HFF-Myc (cell line): Measurements from ENCODE around the gene CSTPP1.
A peak's percentile ranks its signal among the peaks of the same experiment; 100 is the strongest.
"Not testable (repeated sequence)": the region's sequence is repeated elsewhere in the genome, so short reads cannot be mapped to it uniquely, and the experiment has no call there.

Experiments used
- DNase-seq: peaks from one replicate; pipeline ENCODE4 v3.0.0-alpha.2; 2011; ENCODE audit warnings: low read depth; ENCODE audit errors: extremely low read depth
- H3K4me3 ChIP-seq: replicated peaks from 2 replicates; pipeline ENCODE4 v1.5.1; 2011; ENCODE audit warnings: low read depth, mild to moderate bottlenecking, control low read depth, low read length
- TF ChIP-seq, protein P1 (sequence below): IDR thresholded peaks from 2 replicates; pipeline ENCODE4 v1.5.1; 2012; ENCODE audit warnings: mild to moderate bottlenecking, low read depth, low read length, control low read depth; ENCODE audit errors: missing control alignments

Gene CSTPP1

GRCh38 chr11:47078751-47079521 lies 142.4 kb downstream of the CSTPP1 start:
- TF ChIP-seq, protein P1, sequence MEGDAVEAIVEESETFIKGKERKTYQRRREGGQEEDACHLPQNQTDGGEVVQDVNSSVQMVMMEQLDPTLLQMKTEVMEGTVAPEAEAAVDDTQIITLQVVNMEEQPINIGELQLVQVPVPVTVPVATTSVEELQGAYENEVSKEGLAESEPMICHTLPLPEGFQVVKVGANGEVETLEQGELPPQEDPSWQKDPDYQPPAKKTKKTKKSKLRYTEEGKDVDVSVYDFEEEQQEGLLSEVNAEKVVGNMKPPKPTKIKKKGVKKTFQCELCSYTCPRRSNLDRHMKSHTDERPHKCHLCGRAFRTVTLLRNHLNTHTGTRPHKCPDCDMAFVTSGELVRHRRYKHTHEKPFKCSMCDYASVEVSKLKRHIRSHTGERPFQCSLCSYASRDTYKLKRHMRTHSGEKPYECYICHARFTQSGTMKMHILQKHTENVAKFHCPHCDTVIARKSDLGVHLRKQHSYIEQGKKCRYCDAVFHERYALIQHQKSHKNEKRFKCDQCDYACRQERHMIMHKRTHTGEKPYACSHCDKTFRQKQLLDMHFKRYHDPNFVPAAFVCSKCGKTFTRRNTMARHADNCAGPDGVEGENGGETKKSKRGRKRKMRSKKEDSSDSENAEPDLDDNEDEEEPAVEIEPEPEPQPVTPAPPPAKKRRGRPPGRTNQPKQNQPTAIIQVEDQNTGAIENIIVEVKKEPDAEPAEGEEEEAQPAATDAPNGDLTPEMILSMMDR = no peak
- DNase-seq = no peak
- no peak overlapping the region for H3K4me3 ChIP-seq

DNA sequence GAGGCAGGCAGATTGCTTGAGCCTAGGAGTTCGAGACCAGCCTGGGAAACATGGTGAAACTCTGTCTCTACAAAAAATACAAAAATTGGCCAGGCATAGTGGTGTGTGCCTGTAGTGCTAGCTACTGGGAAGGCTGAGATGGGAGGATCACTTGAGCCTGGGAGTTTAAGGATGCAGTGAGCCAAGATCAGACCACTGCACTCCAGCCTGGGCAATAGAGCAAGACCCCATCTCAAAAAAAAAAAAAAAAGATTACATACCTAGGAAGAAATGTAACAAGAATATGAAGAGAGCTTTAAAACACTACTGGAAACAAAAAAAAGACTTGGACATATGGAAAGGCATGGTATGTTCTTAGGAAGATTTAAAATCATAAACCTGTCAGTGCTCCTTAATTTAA lies 144.2 kb downstream of the CSTPP1 start:
- H3K4me3 ChIP-seq, DNase-seq: not testable (repeated sequence)

- DNase-seq = peak; percentile 40
- no peak overlapping the region for H3K4me3 ChIP-seq
- TF ChIP-seq, protein P1 = no peak
Measured at GRCh38 chr11:47083913-47084312, 147.4 kb downstream of the CSTPP1 start.

GRCh38 chr11:47087801-47088200 lies 151.2 kb downstream of the CSTPP1 start:
- TF ChIP-seq, protein P1 = no peak
- H3K4me3 ChIP-seq = no peak overlapping the region
- DNase-seq = no peak

DNA sequence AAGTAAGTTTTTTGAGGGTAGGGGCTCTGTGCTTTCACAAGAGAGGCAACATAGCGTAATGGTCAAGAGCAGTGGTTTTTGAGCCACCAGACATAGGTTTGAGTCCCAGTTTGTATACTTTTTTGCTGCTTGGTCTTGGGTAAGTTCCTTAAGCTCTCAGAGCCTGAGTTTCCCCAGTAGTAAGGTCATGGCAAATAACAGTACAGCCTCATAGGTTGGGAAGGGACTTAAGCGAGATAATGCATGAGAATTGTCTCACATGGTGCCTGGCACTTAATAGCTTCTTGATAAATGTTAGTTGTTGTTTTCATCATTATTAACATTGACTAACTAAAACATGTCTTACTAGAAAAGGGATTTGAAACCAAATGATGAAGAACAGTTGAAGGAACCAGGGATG lies 157.0 kb downstream of the CSTPP1 start:
- TF ChIP-seq, protein P1 = no peak
- no peak for DNase-seq
- H3K4me3 ChIP-seq = no peak overlapping the region

DNA sequence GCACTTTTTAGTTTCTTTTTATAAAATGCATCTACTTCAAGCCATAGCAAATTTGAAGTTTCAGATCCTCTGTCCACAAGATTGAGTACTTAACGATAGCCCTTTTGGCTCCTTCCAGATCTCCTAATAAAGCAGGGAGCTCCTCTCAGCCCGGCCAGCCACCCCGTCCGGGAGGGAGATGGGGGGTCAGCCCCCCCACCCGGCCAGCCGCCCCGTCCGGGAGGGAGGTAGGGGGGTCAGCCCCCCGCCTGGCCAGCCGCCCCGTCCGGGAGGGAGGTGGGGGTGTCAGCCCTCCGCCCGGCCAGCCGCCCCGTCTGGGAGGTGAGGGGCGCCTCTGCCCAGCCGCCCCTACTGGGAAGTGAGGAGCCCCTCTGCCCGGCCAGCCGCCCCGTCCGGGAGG lies 160.3 kb downstream of the CSTPP1 start:
- DNase-seq, H3K4me3 ChIP-seq: not testable (repeated sequence)

GRCh38 chr11:47098223-47098622 lies 161.7 kb downstream of the CSTPP1 start:
- not testable (repeated sequence) for H3K4me3 ChIP-seq, DNase-seq

DNA sequence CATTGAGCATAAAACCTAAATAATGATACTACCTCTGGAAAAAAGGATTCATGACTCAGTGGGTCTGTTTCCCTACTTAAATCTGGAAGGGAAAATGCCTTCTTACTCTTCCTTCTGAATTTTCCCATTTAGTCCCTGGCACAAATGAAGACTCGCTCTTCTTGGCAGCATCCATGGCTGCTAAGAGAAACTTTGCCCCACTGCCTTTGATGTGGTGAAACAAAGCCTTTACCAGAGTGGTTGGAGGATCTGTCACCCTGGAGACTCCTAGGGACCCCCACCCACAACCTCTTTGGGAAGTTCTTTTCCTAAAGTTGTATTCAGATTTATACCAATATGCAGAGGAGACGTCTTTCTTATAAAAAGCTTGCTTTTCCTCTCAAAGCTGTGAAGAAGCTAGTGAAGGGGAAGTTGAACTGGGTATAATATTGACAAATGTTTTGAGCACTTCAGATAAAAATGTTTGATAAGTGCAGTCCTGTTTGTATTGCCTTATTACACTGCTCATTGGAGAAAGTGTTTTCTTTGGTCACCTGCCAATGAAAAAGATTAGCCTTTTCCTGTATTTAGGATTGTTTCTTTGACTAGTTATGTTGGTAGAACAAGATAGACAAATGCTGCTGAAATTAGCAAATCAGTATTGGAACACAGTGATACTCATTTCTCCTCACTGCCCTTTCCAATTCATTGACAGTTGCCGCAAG lies 162.8 kb downstream of the CSTPP1 start:
- DNase-seq = no peak
- no peak overlapping the region for H3K4me3 ChIP-seq
- TF ChIP-seq, protein P1 = no peak
